Muscle of back (tissue), 11 donors: ENCODE data around the gene TMEM181. TPM values are rescaled to one million over a fixed set of nuclear protein-coding genes. Genes with fewer than 3 reads are reported as not detected.
"Not testable (repeated sequence)": the region's sequence is repeated elsewhere in the genome, so short reads cannot be mapped to it uniquely, and the experiment has no call there.

ENCODE experiments used
- DNase-seq, 3 donors: peaks; one replicate each; pipeline versions ENCODE4 v3.0.0 to v3.0.0-alpha.2; 2013
- polyA plus RNA-seq, 10 donors: library from polyadenylated mRNA; unstranded; fragments of 120-200 nt; gene quantifications; one replicate each; pipeline ENCODE4 v1.2.1, GENCODE V29; 2013; ENCODE audit not compliant: insufficient read length in 10 of 10

TMEM181 gene
- polyA plus RNA-seq, 10 donors, result 14.0 to 21.5 (median 19.2) TPM

DNA sequence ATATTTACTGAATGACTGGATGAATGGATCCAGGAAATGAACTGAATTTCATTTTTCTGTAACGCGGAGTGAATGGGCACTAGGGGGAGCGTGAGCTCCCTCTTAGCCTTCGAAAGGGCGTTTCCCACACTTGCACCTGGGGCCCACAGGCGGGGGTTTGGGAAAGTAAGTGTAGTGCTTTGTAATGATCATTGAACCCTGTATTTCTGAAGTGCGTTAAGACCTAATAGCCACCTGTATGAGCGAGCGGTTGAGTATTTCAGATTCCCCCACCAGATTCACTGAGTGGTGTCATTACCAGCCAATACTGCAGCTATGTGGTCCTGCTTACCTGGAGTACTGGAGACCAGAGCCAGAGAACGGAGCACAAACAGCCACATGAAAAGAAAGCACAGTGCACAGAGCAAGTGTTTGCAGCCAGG lies 100.5 kb downstream of the TMEM181 start:
- DNase-seq, result peak in 1 of 3 donors; percentile 34

DNA sequence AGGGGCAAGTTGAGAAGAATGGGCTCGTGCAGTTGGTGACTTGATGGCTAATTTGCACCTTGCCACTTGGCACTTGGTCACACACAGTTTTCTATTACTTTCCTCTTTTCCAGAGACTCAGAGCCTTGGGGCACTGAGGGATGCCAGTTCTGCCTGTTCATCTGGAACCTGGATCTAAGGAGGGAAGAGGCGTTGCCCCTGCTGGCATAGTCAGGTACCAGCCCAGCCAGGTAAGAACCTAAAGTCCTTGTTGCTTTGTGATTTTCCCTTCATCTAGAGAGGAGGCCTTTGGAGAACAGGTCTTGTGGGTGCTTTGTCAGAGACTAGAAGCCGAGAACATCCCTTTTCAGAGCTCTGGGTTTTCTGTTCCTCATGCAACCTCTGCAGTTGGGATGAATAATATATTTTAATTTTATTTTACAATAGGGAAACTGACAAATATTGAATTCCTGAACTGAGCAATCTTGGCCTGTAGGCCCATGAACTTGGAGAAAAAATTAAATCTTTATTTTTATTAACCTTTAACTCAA lies 101.3 kb downstream of the TMEM181 start:
- no peak for DNase-seq

DNA sequence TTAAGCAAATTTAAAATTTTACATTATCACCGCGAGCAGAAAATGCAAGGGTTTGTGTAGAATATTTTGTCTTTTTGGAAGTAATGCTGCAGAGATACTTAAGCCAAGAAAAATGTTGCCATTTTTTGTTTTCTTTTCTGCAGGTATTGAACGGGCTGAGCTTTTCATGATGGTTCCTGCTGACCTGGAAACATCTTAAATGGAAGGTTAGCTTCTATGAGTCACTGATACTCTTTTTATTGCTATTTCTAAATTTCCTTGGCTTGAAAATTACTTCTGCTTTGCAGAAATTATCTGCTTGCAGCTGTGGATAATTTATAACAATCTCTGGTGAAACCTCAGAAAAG lies 102.7 kb downstream of the TMEM181 start:
- DNase-seq, result no peak

DNA sequence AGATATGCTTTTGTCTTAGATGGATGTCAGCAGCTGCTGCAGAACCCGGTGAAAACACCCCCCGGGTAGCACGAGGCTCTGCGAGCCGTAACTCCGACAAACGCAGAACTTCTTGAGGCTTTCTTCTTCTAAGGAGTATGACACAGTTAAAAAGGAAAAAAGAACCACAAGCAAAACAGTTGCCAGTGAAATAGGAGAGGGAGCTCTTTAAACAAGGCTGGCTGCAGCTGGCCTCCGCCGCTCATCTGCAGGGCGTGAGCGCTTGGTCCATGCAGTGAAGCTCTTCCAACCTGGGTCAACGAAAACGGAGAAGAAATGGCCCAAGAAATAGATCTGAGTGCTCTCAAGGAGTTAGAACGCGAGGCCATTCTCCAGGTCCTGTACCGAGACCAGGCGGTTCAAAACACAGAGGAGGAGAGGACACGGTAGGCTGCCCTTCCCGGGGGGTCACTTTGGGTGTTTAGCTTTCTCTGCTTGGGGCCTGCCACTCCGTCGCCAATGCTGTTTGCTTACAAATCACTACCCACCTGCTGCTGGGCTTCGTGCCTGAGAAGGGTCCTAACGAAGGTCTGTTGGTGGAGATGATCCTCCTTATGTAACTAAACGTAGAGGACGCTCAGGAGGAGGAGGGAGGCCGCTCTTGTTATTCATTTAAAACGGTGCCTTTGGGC lies 103.2 kb downstream of the TMEM181 start:
- DNase-seq, result peak; percentile 49 to 81 (median 62)

DNA sequence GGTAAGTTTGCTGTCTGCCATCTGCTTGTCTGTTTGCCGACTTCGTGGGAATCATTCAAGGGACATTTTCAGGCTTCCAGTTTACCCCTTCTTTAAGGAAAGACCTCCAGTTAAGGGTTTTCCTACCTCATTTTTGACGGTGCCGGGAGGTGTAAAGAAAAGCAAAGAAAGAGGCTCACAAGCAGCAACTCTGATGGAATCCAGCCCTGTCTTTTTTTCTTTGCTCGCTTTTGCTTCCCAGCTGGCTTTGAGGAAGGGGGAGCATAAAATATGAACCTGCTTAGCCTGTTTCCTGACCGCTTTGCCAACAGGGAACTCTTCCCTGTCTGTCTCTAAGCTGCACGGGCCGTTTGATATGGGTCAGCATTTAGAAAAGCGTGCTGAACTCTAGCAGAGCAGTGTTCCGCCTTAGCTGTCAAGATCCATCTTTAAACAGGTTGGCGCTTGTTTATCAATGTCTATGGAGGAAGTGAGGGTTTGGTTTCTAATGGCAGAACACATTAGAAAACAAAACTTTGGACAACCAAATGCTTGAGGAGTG lies 103.8 kb downstream of the TMEM181 start:
- DNase-seq, result peak in 1 of 3 donors; percentile 66

DNA sequence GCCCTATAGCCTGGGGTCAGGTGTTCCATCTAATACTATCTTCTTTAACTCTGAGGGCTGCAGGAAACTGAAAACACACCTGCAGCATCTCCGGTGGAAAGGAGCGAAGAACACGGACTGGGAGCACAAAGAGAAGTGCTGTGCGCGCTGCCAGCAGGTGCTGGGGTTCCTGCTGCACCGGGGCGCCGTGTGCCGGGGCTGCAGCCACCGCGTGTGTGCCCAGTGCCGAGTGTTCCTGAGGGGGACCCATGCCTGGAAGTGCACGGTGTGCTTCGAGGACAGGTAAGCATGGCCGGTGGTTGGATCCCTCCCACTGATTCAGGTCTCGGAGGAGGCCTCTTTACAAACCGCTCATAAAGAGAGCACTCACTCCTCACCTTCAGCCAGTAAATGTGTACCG lies 105.4 kb downstream of the TMEM181 start:
- DNase-seq, result no peak

DNA sequence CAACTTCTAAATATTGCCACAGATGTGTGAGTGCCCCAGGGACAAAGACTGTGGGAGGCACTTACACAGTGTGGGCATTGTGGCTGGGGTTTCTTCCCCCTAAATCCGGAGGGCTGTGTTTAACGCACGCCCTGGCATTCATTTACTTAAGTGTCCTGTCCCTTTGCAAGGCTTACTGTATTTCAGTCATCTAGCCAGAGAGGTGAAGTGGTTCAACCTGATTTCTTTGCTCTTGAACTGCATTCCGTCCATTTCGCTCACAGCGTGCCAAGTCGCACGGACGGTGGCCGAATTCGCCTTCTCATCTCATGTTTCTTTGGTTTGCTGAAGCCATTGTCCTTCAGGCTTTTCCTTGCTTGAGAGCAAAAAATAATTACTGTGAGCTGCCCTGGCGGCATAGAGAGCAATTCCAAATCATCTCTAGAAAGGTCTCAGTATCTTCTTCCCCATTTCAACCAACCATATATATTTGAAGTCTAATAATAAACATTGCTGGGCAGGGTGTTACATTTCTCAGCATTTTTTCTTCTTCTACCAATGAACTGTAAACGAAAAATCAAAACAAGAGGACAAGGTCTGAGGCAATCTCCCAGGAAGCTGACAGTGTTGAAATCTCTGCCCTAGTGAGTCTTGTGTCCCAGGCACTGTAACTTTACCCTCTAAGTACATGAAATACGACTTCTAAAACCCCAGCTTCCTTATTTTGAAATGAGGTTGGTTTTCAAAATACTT lies 106.9 kb downstream of the TMEM181 start:
- DNase-seq, result no peak

DNA sequence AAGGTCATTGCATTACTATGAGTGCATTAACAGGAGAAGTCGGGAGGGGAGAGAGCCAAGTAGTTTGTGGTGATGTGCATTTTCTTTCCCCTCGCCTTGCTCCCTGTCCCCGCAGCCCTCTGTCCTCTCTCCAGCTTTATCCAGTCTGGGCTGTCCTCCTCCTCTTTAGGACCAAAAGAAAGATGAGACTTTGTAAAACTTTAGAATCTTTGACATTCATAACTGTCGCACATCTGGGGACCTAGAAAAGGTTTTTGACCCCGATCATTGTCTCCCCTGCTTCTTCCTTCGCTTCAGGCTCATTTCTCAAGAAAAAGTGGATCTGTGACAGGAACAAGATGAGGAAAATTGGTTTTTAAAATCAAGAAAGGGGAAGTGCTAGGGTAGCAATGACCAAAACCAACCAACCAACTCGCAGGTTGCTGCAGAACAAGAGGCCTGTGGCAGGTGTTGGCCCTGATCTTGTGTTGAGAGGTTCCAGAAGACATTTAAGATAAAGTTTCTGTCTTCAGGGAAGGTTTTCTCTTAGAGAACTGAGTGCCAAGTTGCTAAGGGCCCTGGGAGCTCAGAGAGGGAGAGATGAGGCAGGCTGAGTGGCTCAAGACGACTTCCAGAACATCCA lies 107.6 kb downstream of the TMEM181 start:
- no peak for DNase-seq

DNA sequence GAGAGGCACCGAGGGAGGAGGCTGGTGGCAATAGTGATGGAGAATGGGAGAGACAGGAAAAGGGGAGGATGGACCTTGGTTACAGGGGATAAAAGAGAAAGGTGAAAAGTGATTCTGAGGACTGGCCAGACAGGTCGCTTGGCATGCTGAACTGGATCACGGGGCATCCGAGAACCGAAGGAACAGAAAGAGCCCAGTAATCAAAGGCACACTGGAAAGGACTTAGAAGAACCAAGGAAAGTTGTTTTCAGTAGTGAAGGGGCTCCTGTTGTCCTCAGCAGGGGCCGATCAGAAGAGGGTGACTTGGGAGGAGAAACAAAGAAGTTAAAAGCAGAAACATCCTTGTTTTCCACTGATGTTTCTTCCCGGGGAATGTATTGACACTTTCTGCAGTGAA lies 108.8 kb downstream of the TMEM181 start:
- DNase-seq, result no peak

DNA sequence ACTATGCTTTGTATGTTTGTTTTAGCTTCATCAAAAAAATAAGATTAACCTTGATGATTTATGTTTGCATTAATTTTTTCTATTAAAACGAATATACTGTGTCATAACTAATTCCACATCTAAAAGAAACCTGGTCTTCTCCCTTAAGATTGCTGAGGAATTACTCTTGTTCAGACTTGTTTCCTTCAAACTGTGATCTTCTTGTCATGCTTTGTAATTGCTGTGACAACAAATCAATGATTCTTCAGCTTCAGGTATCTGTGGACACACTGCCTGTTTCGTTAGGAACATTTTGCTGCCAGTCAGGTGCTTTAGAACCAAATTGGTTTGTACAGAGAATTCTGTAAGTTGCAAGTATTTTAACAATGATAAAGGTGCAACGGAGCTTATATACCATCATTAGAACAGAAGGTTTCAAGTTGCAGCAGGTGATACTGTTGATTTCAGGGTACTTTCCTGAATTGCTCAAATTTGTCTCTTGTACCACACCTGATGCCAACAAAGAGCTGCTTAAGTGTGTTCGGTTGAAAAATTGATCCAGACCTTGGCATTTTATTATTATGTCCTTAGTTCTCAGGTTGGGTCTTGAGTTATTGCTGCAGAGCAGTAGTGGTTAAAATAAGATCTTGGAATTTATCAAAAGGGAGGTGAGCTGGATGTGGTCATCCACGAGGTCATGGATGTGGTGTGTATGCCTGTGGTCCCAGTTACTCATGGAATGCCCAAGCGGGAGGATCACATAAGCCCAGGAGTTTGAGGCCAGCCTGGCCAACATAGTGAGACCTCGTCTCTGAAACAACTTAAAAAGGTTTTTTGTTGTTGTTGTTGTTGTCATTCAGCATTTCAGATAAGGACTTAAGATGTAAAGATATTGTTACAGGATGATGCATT lies 109.5 kb downstream of the TMEM181 start:
- no peak for DNase-seq

DNA sequence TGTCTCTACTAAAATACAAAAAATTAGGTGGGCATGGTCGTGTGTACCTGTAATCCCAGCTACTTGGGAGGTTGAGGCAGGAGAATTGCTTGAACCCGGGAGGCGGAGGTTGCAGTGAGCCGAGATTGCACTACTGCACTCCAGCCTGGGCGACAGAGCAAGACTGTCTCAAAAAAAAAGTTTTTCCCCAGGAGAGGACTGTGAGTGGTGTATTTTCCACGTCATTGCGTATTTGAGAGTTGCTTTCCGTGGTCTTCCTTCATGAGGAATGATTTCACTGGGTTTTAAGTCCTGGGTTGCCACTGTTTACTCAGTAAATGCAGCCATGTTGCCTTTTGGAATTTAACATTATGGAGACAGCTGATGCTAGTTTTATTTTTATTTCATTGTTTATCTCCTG lies 112.2 kb downstream of the TMEM181 start:
- not testable (repeated sequence) for DNase-seq

DNA sequence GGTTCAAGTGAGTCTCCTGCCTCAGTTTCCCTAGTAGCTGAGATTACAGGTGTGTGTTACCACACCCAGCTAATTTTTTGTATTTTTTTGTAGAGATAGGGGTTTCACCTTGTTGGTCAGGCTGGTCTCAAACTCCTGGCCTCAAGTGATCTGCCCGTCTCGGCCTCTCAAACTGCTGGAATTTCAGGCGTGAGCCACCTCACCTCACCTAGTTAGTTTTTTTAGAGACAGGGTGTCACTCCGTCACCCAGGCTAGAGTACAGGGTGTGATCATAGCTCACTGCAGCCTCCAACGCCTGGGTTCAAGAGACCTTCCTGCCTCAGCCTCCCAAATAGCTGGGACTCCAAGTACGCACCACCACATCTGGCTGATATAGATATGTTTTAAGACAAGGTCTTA lies 112.8 kb downstream of the TMEM181 start:
- no peak for DNase-seq

DNA sequence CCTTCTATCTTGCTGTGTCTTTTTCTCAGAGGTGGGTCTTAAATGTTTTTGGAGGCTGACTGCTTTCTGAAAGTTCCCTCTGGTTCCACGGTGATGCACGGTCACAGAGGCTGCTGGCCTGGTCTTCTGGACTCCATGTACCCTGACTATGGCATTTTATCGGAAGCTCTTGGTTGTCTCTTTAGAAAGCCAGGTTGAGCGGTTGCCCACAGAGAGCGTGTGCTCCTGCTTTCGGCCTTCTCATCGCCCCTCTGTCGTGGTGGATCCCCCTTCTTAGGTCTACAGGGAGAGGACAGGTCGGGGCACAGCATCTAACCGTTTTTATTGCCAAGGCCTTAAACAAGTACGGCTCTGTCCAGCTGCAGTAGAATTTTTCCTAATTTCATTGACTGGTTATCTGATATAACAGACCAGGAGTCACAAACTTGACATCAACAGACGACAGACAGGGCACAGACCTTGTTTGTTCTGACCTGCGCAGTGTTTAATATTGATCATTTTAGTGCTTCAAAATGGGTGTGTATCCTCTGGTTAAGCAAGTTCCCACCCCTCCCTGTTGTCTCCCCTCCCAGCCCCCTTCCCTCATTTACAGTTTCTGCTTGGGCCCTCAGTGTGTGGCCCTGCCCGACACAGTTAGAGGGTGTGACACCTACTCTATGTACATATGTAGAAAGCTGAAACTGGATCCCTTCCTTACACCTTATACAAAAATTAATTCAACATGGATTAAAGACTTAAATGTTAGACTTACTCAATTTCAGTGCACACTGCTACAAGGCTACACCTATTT lies 114.6 kb downstream of the TMEM181 start:
- no peak for DNase-seq

DNA sequence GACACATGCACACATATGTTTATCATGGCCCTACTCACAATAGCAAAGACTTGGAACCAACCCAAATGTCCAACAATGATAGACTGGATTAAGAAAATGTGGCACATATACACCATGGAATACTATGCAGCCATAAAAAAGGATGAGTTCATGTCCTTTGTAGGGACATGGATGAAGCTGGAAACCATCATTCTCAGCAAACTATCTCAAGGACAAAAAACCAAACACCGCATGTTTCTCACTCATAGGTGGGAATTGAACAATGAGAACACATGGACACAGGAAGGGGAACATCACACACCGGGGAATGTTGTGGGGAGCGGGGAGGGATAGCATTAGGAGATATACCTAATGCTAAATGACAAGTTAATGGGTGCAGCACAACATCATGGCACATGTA lies 117.2 kb downstream of the TMEM181 start:
- DNase-seq, result not testable (repeated sequence)

DNA sequence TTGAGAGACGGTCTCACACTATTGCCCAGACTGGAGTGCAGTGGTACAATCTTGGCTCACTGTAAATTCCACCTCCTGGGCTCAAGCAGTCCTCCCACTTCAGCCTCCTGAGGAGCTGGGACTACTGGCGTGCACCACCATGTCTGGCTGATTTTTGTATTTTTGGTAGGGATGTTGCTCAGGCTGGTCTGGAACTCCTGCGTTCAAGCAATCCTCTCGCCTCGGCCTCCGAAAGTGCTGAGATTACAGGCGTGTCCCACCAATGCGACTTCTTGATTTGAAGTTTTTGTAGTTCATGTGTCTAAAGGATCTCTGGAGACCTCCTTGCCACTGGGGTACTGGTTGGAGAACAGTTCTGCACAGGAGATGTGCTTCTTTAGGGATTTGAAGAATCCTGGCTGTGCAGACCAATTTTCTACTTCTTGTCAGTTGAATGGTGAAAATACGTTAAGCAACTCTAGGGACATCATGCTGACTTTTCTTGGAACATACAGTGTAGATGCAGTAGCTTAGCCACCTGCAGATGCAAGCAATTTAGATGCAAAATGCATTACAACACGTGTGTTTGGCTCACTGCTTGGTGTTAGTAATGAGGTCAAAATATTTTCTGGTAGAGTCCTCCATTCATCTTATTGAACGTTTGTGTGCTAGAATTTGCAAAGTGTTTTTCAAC lies 118.2 kb downstream of the TMEM181 start:
- peak in 1 of 3 donors; percentile 49 for DNase-seq

DNA sequence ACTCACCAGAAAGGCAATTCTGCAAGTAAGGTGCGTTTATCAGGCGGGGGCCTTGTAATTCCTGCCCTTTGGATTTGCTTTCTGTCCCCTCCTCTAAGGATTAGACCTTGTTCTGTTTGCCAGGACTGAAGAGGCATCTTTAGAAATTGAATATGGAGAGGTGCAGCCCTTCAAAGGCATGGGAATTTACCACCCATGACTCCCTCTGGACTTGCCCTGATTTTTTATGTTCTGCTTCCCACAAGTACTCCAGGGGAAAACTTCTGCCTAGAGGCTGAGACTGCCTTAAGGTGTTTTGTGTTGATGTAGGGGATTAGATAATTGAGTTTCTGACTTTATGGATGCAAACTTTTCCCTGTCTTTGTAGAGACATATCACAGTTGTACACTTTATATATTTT lies 120.1 kb downstream of the TMEM181 start:
- no peak for DNase-seq

DNA sequence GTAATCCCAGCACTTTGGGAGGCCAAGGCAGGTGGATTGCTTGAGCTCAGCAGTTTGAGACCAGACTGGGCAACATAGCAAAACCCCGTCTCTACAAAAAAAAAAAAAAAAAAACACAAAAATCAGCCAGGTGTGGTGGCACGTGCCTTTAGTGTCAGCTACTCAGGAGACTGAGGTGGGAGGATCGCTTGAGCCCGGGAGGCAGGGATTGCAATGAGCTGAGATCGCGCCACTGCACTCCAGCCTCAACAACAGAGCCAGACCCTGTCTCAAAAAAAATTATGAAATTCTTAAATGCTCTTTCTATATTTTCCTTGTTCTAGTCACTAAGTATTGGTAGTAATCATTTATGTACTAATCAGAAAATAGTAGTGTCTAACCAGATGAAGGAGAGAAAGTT lies 120.6 kb downstream of the TMEM181 start:
- DNase-seq, result no peak

DNA sequence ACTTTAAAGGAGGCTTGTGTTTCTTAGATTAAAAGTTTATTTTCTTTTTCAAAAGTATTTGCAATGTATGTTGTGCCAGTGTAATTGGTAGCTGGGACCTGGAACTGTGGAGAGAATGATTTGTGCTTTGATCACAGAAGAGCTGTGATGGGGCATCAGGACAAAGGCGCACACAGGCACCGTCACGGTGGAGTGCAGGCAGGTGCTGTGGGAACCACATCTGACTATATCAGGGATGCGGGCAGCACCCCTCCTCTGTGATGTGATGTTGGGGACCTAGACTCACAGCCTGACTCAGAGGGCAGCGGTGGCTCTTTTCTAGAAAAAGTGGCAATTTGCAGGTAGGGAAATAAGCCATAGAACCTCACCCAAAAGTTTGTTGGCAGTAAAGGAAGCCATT lies 124.4 kb downstream of the TMEM181 start:
- DNase-seq, result no peak

DNA sequence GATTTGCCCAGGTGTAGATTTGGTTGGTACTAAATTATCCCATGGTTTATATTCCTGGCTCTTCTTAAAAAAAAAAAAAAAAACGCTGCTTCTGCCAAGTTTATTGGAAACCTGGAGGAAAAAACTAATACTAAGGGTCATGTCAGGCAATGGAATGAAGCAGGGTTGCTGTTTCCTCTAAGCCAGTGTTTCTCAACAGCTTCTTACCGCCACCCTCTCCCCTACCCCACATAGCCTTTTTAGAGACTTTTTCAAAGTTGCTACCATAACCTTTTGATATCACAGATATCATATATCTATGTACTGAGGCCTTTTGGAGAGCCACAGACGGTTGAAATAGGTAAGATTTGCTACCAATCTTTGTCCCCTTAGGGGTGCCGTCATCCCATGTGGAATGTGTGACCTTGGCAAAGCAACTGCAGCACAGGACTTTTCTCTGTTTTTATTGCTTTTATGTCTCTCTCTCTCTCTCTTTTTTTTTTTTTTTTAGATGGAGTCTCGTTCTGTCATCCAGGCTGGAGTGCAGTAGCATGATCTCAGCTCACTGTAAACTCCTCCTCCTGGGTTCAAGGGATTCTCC lies 124.9 kb downstream of the TMEM181 start:
- no peak for DNase-seq
